ENCODE data around the gene CTIF.

- TF ChIP-seq CTCF (IDR thresholded peaks at IDR 0.05) (no peak), ZFX (IDR thresholded peaks at IDR 0.05; ENCODE audit: borderline replicate concordance) (no peak)
These were observed 267.9 kb downstream of the CTIF start for GRCh38 chr18:48806551-48807261.

Measured in 22Rv1 (cell line).